Retinal pigment epithelial cell (primary cell): ENCODE results near the gene ARHGEF16.

Experiments used
- DNase-seq: peaks from one replicate; pipeline ENCODE4 v3.0.0-alpha.2; 2010; ENCODE audit warnings: low read depth
- H3K4me3 ChIP-seq: 2 replicates; pipeline ENCODE4 v1.5.1; 2011; ENCODE audit warnings: mild to moderate bottlenecking, low read length, control low read depth, moderate library complexity
- CTCF ChIP-seq: conservative IDR thresholded peaks from 2 replicates; pipeline ENCODE4 v1.5.1; 2011; ENCODE audit warnings: low read depth, low read length, control low read depth, inconsistent platforms

The ARHGEF16 gene

GRCh38 chr1:3429320-3429719 is 25.1 kb upstream of the ARHGEF16 start:
- H3K4me3 ChIP-seq, result no peak overlapping the region
- no peak for DNase-seq
- no peak for TF ChIP-seq CTCF

GRCh38 chr1:3429766-3430165 is 24.7 kb upstream of the ARHGEF16 start:
- TF ChIP-seq CTCF, result no peak
- DNase-seq, result no peak

GRCh38 chr1:3430406-3430805 is 24.1 kb upstream of the ARHGEF16 start:
- H3K4me3 ChIP-seq, result no peak overlapping the region
- TF ChIP-seq CTCF, result no peak
- no peak for DNase-seq

More at GRCh38 chr1:3429766-3430165, 24.7 kb upstream of the ARHGEF16 start:
- H3K4me3 ChIP-seq, result no peak overlapping the region

GRCh38 chr1:3430820-3431219 is 23.6 kb upstream of the ARHGEF16 start:
- H3K4me3 ChIP-seq, result no peak overlapping the region
- TF ChIP-seq CTCF, result no peak
- DNase-seq, result no peak

- no peak for DNase-seq
- TF ChIP-seq CTCF, result peak; percentile 25
- no peak overlapping the region for H3K4me3 ChIP-seq
Measured at GRCh38 chr1:3431266-3431665, 23.2 kb upstream of the ARHGEF16 start.

- no peak for TF ChIP-seq CTCF
- H3K4me3 ChIP-seq, result no peak overlapping the region
- no peak for DNase-seq
Measured at GRCh38 chr1:3431686-3432085, 22.8 kb upstream of the ARHGEF16 start.

GRCh38 chr1:3432306-3432705 is 22.2 kb upstream of the ARHGEF16 start:
- no peak for TF ChIP-seq CTCF
- H3K4me3 ChIP-seq, result no peak overlapping the region
- no peak for DNase-seq
